Osteoblast (primary cell): ENCODE data around the gene AGAP9. TPM values are rescaled to one million over a fixed set of nuclear protein-coding genes. Genes with fewer than 3 reads are reported as not detected.
"Not testable (repeated sequence)": the region's sequence is repeated elsewhere in the genome, so short reads cannot be mapped to it uniquely, and the experiment has no call there.

Experiments
- DNase-seq: peaks from one replicate; pipeline ENCODE4 v3.0.0; 2011; ENCODE audit warnings: low spot score, mixed read lengths; ENCODE audit not compliant: insufficient read length; ENCODE audit errors: missing footprints
- H2AFZ ChIP-seq: 2 replicates; pipeline ENCODE4 v1.6.0; 2011; ENCODE audit warnings: mild to moderate bottlenecking, low read length
- H3K27ac ChIP-seq: 2 replicates; pipeline ENCODE4 v1.5.1; 2011; ENCODE audit warnings: mild to moderate bottlenecking, low read depth, low read length, moderate library complexity
- H3K27me3 ChIP-seq: 2 replicates; pipeline ENCODE4 v1.6.0; 2012; ENCODE audit warnings: mild to moderate bottlenecking, control low read depth, inconsistent platforms, low read length, moderate library complexity; ENCODE audit not compliant: insufficient read depth
- H3K36me3 ChIP-seq: 2 replicates; pipeline ENCODE4 v1.5.1; 2011; ENCODE audit warnings: mild to moderate bottlenecking, low read length, control low read depth, moderate library complexity; ENCODE audit not compliant: insufficient read depth
- H3K4me1 ChIP-seq: 2 replicates; pipeline ENCODE4 v1.5.1; 2011; ENCODE audit warnings: mild to moderate bottlenecking, low read length, control low read depth, moderate library complexity; ENCODE audit not compliant: insufficient read depth
- H3K4me2 ChIP-seq: 2 replicates; pipeline ENCODE4 v1.6.0; 2011; ENCODE audit warnings: mild to moderate bottlenecking, low read length; ENCODE audit not compliant: insufficient read depth
- H3K4me3 ChIP-seq: fragments of 200-600 bp; sonication (generic); 3 replicates; pipeline ENCODE4 v1.5.1; 2012; ENCODE audit warnings: mild to moderate bottlenecking, low read length, inconsistent platforms; ENCODE audit not compliant: insufficient read depth
- H3K79me2 ChIP-seq: 2 replicates; pipeline ENCODE4 v1.6.0; 2012; ENCODE audit warnings: mild to moderate bottlenecking, low read length, control low read depth, inconsistent platforms; ENCODE audit not compliant: insufficient read depth
- H3K9me3 ChIP-seq: 2 replicates; pipeline ENCODE4 v1.5.1; 2011; ENCODE audit warnings: low read depth, low read length, control low read depth
- H4K20me1 ChIP-seq: 2 replicates; pipeline ENCODE4 v1.6.0; 2012; ENCODE audit warnings: mild to moderate bottlenecking, low read length, control low read depth; ENCODE audit not compliant: insufficient read depth
- total RNA-seq: library from RNA; depleted of rRNA; stranded (reverse); fragments of >200 nt; gene quantifications from 2 replicates; pipeline ENCODE4 v1.2.3, GENCODE V29; 2012
- TF ChIP-seq, protein P1 (sequence below): IDR thresholded peaks from 2 replicates; pipeline ENCODE4 v1.5.1; 2011; ENCODE audit warnings: mild to moderate bottlenecking, low read depth, low read length, moderate library complexity; ENCODE audit errors: extremely low read depth

The AGAP9 gene
- total RNA-seq, 1 donor = 6.2 TPM

DNA sequence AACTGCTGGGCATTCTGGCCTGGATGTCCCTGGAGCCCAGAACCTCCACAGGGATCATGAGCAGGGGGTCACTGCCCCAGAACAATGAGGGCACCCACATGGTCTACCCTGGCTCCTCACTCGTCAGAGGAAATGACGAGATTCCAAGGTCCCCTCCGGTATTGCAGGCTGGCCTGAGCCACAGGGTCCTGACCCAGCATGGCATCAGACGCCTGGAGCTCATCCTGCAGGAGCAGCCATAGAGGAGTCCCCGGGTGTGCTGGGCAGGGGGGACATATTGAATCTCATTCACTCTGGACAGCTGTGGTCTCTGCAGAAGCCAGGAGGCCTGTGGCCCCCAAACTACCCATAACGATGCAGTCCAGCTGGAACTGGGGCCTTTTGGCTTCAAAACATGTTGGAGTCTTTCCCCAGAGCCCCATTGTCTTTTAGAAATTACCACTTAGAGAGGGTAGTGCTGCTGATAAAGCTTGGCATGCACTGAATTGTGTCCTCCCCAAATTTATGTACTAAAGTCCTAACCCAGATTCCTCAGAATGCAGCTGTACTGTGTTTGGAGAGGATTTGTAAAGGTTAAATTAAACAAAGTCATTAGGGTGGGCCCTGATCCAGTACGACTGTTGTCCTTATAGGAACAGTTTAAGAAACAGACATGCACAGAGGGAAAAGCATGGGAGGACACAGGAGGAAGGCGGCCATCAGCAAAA lies 67.2 kb downstream of the AGAP9 start:
- no peaks in the 10 kb centered on the region for H3K9me3 ChIP-seq
- peaks cover 9% of the 10 kb centered on the region for H3K4me1 ChIP-seq
- H3K4me3 ChIP-seq = no peak overlapping the region
- no peak overlapping the region for H2AFZ ChIP-seq
- H3K4me2 ChIP-seq = no peak overlapping the region
- peaks cover 3% of the 10 kb centered on the region for H3K27me3 ChIP-seq
- no peaks in the 10 kb centered on the region for H4K20me1 ChIP-seq
- no peak overlapping the region for H3K27ac ChIP-seq
- H3K79me2 ChIP-seq = no peaks in the 10 kb centered on the region
- no peaks in the 10 kb centered on the region for H3K36me3 ChIP-seq
- peak; percentile 29 for DNase-seq
- TF ChIP-seq, protein P1, sequence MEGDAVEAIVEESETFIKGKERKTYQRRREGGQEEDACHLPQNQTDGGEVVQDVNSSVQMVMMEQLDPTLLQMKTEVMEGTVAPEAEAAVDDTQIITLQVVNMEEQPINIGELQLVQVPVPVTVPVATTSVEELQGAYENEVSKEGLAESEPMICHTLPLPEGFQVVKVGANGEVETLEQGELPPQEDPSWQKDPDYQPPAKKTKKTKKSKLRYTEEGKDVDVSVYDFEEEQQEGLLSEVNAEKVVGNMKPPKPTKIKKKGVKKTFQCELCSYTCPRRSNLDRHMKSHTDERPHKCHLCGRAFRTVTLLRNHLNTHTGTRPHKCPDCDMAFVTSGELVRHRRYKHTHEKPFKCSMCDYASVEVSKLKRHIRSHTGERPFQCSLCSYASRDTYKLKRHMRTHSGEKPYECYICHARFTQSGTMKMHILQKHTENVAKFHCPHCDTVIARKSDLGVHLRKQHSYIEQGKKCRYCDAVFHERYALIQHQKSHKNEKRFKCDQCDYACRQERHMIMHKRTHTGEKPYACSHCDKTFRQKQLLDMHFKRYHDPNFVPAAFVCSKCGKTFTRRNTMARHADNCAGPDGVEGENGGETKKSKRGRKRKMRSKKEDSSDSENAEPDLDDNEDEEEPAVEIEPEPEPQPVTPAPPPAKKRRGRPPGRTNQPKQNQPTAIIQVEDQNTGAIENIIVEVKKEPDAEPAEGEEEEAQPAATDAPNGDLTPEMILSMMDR = no peak

DNA sequence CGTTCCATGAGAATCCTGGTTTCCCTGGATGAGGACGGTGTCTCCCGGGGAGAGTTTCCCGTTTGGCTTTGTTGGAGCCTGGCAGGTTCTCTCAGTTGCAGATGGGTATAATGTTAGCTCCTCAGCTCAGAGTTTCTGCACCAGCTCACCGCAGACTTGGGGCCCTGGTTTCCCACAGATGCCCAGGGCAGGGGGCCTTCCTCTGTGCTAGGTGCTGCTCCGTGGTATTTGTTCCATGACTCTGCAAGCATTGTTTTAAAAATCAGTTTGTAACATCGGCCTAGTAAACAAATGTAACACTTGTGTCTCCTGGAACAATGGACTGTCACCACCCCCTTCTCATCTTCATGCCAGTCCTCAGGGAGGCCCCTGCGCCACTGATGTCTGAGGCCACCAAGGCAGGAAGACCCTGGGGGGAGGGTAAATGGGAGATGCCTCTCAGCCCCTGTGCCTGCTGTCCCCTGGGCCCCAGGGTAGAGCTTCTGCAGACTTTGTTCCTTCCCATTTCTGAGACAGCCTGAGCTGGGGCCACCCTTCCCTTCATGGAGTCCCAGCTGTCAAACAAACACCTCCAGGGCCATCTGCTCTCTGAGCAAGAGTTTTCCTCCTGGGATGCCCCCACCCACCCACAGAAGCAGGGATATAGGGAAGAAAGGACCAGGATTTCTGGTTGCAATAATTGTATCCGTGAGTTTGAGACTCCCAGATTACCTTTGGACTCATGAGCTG lies 67.9 kb downstream of the AGAP9 start:
- H3K27me3 ChIP-seq, H3K4me3 ChIP-seq, DNase-seq, H3K27ac ChIP-seq, H3K9me3 ChIP-seq, H3K4me2 ChIP-seq, H4K20me1 ChIP-seq, H3K4me1 ChIP-seq, H3K79me2 ChIP-seq, H3K36me3 ChIP-seq, H2AFZ ChIP-seq: not testable (repeated sequence)

DNA sequence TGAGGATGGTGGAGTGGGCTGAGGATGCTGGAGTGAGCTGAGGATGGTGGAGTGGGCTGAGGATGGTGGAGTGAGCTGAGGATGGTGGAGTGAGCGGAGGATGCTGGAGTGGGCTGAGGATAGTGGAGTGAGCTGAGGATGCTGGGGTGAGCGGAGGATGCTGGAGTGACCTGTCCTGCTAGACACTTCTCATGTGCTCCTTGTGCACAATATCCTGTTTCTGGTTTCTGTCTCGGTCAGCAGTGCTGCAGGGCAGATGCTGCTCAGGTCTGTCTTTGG lies 68.7 kb downstream of the AGAP9 start:
- Histone ChIP-seq H3K27ac (no peak overlapping the region), H3K36me3 (no peaks in the 10 kb centered on the region)
- no peak for DNase-seq

DNA sequence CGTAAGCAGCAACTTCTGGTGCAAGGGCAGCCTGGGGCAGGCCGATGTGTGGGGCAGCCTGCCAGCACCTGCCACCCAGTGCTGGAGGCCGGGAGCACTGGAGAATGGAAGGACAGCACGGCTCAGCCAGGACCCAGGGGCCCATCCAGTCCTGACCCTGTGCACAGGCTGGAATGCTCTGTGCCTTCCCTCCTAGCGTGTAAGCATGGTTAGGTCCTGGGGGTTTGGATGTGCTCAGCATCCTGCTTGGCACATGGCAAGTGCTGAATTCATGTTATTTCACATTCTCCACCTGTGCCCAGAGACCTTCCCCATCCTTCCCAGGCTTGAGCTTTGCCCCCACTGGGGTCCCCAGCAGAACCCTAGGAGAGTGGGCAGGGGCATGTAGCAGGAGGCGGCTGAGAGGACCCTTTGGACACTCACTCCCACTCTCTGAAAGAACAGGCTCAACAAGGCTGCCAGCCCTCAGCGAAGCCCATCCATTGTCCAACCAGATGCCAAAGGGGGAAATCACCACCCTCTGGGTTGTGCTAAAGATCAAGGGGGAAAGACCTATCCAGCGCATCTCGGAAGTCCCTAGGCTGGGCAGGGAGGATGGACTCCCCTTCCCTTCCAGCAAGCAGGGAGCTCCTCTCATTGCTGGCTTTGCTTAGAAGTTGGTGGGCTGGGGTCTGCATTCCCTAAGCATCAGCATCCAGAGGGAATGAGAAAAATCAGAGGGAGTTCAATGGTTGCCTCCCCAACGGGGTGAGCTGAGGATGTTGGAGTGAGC lies 69.2 kb downstream of the AGAP9 start:
- TF ChIP-seq, protein P1 = no peak
- Histone ChIP-seq H2AFZ (no peak overlapping the region), H3K79me2 (no peaks in the 10 kb centered on the region), H3K4me2 (no peak overlapping the region), H3K4me1 (peaks cover 9% of the 10 kb centered on the region), H4K20me1 (no peaks in the 10 kb centered on the region), H3K36me3 (no peaks in the 10 kb centered on the region), H3K27me3 (peaks cover 3% of the 10 kb centered on the region), H3K27ac (no peak overlapping the region), H3K9me3 (no peaks in the 10 kb centered on the region), H3K4me3 (no peak overlapping the region)
- DNase-seq = no peak

More for the DNA sequence above, 68.7 kb downstream of the AGAP9 start:
- Histone ChIP-seq H3K27me3 (peaks cover 3% of the 10 kb centered on the region), H3K4me3 (no peak overlapping the region), H3K4me2 (no peak overlapping the region), H3K9me3 (no peaks in the 10 kb centered on the region), H3K79me2 (no peaks in the 10 kb centered on the region), H3K4me1 (peaks cover 9% of the 10 kb centered on the region), H2AFZ (no peak overlapping the region), H4K20me1 (no peaks in the 10 kb centered on the region)
- TF ChIP-seq, protein P1 = no peak
